ENCODE data around the gene THUMPD1. TPM values are rescaled to one million over a fixed set of nuclear protein-coding genes. Genes with fewer than 3 reads are reported as not detected.

THUMPD1 gene
- total and polyA plus RNA-seq, 2 of the 4 experiments (the other 2 are of a cell fraction), result 34.5 to 109 TPM

DNA sequence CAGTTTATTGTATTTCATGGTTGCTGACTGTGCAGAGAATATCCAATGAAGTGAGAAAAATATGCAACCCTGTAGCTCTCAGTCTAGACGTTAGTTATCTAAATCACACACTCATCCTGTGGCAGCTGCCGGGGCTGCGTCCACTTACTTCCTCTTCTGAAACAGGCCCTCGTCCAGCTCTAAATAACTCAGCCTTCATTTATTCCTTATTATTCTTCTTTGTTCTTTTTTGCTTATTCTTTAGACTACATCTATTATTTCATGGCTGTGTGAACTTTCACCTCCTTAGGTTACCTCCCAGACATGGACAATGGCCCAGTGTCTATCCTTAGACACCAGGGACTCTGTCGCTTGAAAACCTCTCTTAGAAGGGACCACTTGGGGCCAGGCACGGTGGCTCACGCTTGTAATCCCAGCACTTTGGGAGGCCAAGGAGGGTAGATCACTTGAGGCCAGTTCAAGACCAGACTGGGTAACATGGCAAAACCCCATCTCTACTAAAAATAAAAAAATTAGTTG is 3.4 kb upstream of the THUMPD1 start:
- DNase-seq, result no peak
- BruUV-seq (replicated peaks), result no TSS peak
- TF ChIP-seq CTCF (conservative IDR thresholded peaks at IDR 0.05; ENCODE audit: low read depth, low read length) (no peak), FOS (IDR thresholded peaks at IDR 0.05; ENCODE audit: low read depth, low read length) (no peak), POLR2A (IDR thresholded peaks at IDR 0.05; ENCODE audit: low read depth, low read length) (no peak), CEBPB (IDR thresholded peaks at IDR 0.05; ENCODE audit: low read depth, low read length) (no peak), CHD1 (IDR thresholded peaks at IDR 0.05; ENCODE audit: low read depth, low read length) (no peak), RAD21 (IDR thresholded peaks at IDR 0.05; ENCODE audit: low read length) (no peak), ELK1 (IDR thresholded peaks at IDR 0.05; ENCODE audit: borderline replicate concordance, low read depth, low read length) (no peak), MAFK (IDR thresholded peaks at IDR 0.05; ENCODE audit: low read depth, low read length) (no peak), NFE2L2 (IDR thresholded peaks at IDR 0.05; ENCODE audit: low read depth, low read length) (no peak)
- TF ChIP-seq, protein P1, sequence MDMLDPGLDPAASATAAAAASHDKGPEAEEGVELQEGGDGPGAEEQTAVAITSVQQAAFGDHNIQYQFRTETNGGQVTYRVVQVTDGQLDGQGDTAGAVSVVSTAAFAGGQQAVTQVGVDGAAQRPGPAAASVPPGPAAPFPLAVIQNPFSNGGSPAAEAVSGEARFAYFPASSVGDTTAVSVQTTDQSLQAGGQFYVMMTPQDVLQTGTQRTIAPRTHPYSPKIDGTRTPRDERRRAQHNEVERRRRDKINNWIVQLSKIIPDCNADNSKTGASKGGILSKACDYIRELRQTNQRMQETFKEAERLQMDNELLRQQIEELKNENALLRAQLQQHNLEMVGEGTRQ (IDR thresholded peaks at IDR 0.05; ENCODE audit: low read depth, low read length), result no peak
- no peak overlapping the region for H2AK9ac ChIP-seq (replicated peaks; ENCODE audit: low read depth, low read length, poor library complexity)
- intact Hi-C loops (cut with micrococcal nuclease), result no loop called here
- in situ Hi-C loops (cut with MboI; ENCODE audit: low sequenced_read_pairs), result no loop called here
- H4K91ac ChIP-seq (ENCODE audit: insufficient read depth, low read depth, low read length), result no peak overlapping the region
- H3K4me2 ChIP-seq (ENCODE audit: low read depth, low read length), result no peak overlapping the region
- H2AK5ac ChIP-seq (ENCODE audit: low read depth, low read length), result no peak overlapping the region
- H3K18ac ChIP-seq (ENCODE audit: low read depth, low read length), result no peak overlapping the region
- H2BK120ac ChIP-seq (ENCODE audit: low read depth, low read length), result no peak overlapping the region
- H3K9me3 ChIP-seq (ENCODE audit: control insufficient read depth, insufficient read depth, low read length), result no peaks in the 10 kb centered on the region
- no peak for ATAC-seq (ENCODE audit: low read depth)
- peaks cover 2% of the 10 kb centered on the region for H3K4me1 ChIP-seq (ENCODE audit: control insufficient read depth, insufficient read depth, low read length)
- no peak overlapping the region for H4K5ac ChIP-seq (ENCODE audit: low read depth, low read length)
- ChIA-PET POLR2A (ENCODE audit: unreplicated experiment) (no interaction called here), CTCF (no interaction called here)
- no peak overlapping the region for H4K8ac ChIP-seq (ENCODE audit: low read depth in 2 of 2, low read length in 2 of 2)
- 18% methylated on average over 2 of the region's 7 CpGs; no CpG with 5 or more reads in 1 of the 2 experiments for WGBS, 2 experiments (ENCODE audit: extremely low coverage in 2 of 2, insufficient read length in 1 of 2)
- no peak overlapping the region for H3K23ac ChIP-seq (ENCODE audit: low read depth, low read length)
- H2BK15ac ChIP-seq (ENCODE audit: low read depth, low read length), result no peak overlapping the region
- no peak overlapping the region for H2BK5ac ChIP-seq (ENCODE audit: low read depth, low read length, poor library complexity, severe bottlenecking)
- no peak overlapping the region for H3K4me3 ChIP-seq (ENCODE audit: insufficient read depth, low read depth, low read length)
- H3K9me1 ChIP-seq (ENCODE audit: insufficient read depth, low read length), result no peaks in the 10 kb centered on the region
- no peak overlapping the region for H3K4ac ChIP-seq (ENCODE audit: low read depth, low read length)
- no peaks in the 10 kb centered on the region for H3K27me3 ChIP-seq (ENCODE audit: control insufficient read depth, insufficient read depth, low read length)
- H3K14ac ChIP-seq (replicated peaks; ENCODE audit: low read depth, low read length), result no peak overlapping the region
- dilution Hi-C loops (cut with HindIII; ENCODE audit: low sequenced_read_pairs, unreplicated experiment), result no loop called here
- H2BK20ac ChIP-seq (ENCODE audit: low read depth, low read length), result no peak overlapping the region
- no peaks in the 10 kb centered on the region for H3K36me3 ChIP-seq (ENCODE audit: control insufficient read depth, insufficient read depth, low read length)
- peaks cover 12% of the 10 kb centered on the region for H4K20me1 ChIP-seq (ENCODE audit: insufficient read depth, low read length)
- no peak overlapping the region for H3K56ac ChIP-seq (ENCODE audit: extremely low read depth, insufficient read depth, low read length)
- no peak overlapping the region for H3K27ac ChIP-seq (ENCODE audit: insufficient read depth, low read length)
- H2AFZ ChIP-seq (replicated peaks; ENCODE audit: low read length, poor library complexity), result no peak overlapping the region
- H3K9ac ChIP-seq (ENCODE audit: low read depth, low read length), result no peak overlapping the region
- peaks cover 6 to 11% of the 10 kb centered on the region in 2 experiments; a peak in 3 of 4 replicates for H3K79me1 ChIP-seq (ENCODE audit: low read depth in 1 of 2, low read length in 2 of 2)
